HG03103 (cell line): Measurements from ENCODE around the gene ABAT.
A peak's percentile ranks its signal among the peaks of the same experiment; 100 is the strongest.
"Not testable (repeated sequence)": the region's sequence is repeated elsewhere in the genome, so short reads cannot be mapped to it uniquely, and the experiment has no call there.

Source experiments
- ATAC-seq: cut with Tn5 transposase; IDR thresholded peaks from one replicate; pipeline ENCODE4 v1.9.1; 2021; ENCODE audit warnings: low read depth; ENCODE audit not compliant: unreplicated experiment

ABAT gene

GRCh38 chr16:8774208-8774607 lies 99.8 kb downstream of the ABAT start:
- ATAC-seq = no peak

- ATAC-seq = no peak
These were observed 100.9 kb downstream of the ABAT start for GRCh38 chr16:8775359-8775758.

- ATAC-seq = no peak
These were observed 101.7 kb downstream of the ABAT start for GRCh38 chr16:8776129-8776584.

GRCh38 chr16:8777217-8777616 lies 102.8 kb downstream of the ABAT start:
- ATAC-seq = no peak

GRCh38 chr16:8781797-8782196 lies 107.4 kb downstream of the ABAT start:
- no peak for ATAC-seq

- no peak for ATAC-seq
These were observed 108.3 kb downstream of the ABAT start for GRCh38 chr16:8782673-8783072.

- ATAC-seq = no peak
These were observed 111.0 kb downstream of the ABAT start for GRCh38 chr16:8785408-8785807.

- ATAC-seq = not testable (repeated sequence)
These were observed 111.9 kb downstream of the ABAT start for GRCh38 chr16:8786316-8786715.

- ATAC-seq = no peak
These were observed 114.3 kb downstream of the ABAT start for GRCh38 chr16:8788578-8789172.

GRCh38 chr16:8795091-8795490 lies 120.7 kb downstream of the ABAT start:
- ATAC-seq = no peak

- ATAC-seq = no peak
These were observed 121.4 kb downstream of the ABAT start for GRCh38 chr16:8795818-8796217.

GRCh38 chr16:8796469-8797363 lies 122.3 kb downstream of the ABAT start:
- no peak for ATAC-seq

GRCh38 chr16:8797364-8798173 lies 123.2 kb downstream of the ABAT start, which contains the start of the genes PMM2 and TMEM186:
PMM2 (plus strand) TSS chr16:8797839; CDS start chr16:8797883, 44 bp downstream.
TMEM186 (minus strand) TSS chr16:8797639; CDS start chr16:8797614, 25 bp downstream.
- peak; percentile 87 for ATAC-seq

- peak; percentile 8 for ATAC-seq
These were observed 123.7 kb downstream of the ABAT start for GRCh38 chr16:8798174-8798527.

GRCh38 chr16:8798535-8799157 lies 124.2 kb downstream of the ABAT start:
- no peak for ATAC-seq

GRCh38 chr16:8801701-8802100 lies 127.3 kb downstream of the ABAT start:
- no peak for ATAC-seq

- ATAC-seq = not testable (repeated sequence)
These were observed 129.3 kb downstream of the ABAT start for GRCh38 chr16:8803733-8804132.

GRCh38 chr16:8804313-8804712 lies 129.9 kb downstream of the ABAT start:
- ATAC-seq = no peak

- ATAC-seq = no peak
These were observed 132.0 kb downstream of the ABAT start for GRCh38 chr16:8806272-8806983.

- ATAC-seq = no peak
These were observed 132.8 kb downstream of the ABAT start for GRCh38 chr16:8807189-8807588.
